Renal cortical epithelial cell (primary cell): Measurements from ENCODE around the gene DIAPH1. TPM values are rescaled to one million over a fixed set of nuclear protein-coding genes. Genes with fewer than 3 reads are reported as not detected.

ENCODE experiments used
- DNase-seq: peaks from one replicate; pipeline ENCODE4 v3.0.0-alpha.2; 2011; ENCODE audit warnings: low read depth
- total RNA-seq: library from RNA; depleted of rRNA; stranded (reverse); fragments of >200 nt; gene quantifications from 2 replicates; pipeline ENCODE4 v1.2.3, GENCODE V29; 2014

Gene DIAPH1
- total RNA-seq, 1 donor from 2014 or later, result 113 TPM

- no peak for DNase-seq
These were observed 112.2 kb downstream of the DIAPH1 start for GRCh38 chr5:141506381-141507155.

- no peak for DNase-seq
These were observed 114.6 kb downstream of the DIAPH1 start for GRCh38 chr5:141504216-141504615.

GRCh38 chr5:141503681-141504080 is 115.1 kb downstream of the DIAPH1 start:
- no peak for DNase-seq

- DNase-seq, result no peak
These were observed 117.0 kb downstream of the DIAPH1 start for GRCh38 chr5:141501761-141502160.

- DNase-seq, result no peak
These were observed 122.8 kb downstream of the DIAPH1 start for GRCh38 chr5:141496038-141496437.

- DNase-seq, result no peak
These were observed 123.4 kb downstream of the DIAPH1 start for GRCh38 chr5:141495453-141495811.

GRCh38 chr5:141494761-141495452 is 123.9 kb downstream of the DIAPH1 start:
- DNase-seq, result no peak

GRCh38 chr5:141493500-141494422 is 125.0 kb downstream of the DIAPH1 start:
- DNase-seq, result no peak

GRCh38 chr5:141492168-141492885 is 126.5 kb downstream of the DIAPH1 start:
- no peak for DNase-seq

- no peak for DNase-seq
These were observed 127.3 kb downstream of the DIAPH1 start for GRCh38 chr5:141491323-141492167.

- no peak for DNase-seq
These were observed 128.0 kb downstream of the DIAPH1 start for GRCh38 chr5:141490771-141491170.

- no peak for DNase-seq
These were observed 128.5 kb downstream of the DIAPH1 start for GRCh38 chr5:141490271-141490670.

GRCh38 chr5:141489841-141490240 is 129.0 kb downstream of the DIAPH1 start:
- DNase-seq, result no peak

- DNase-seq, result peak; percentile 26
These were observed 129.9 kb downstream of the DIAPH1 start, which contains the start of gene PCDHGC5 for GRCh38 chr5:141488591-141489561. Gene PCDHGC5, plus strand, starts transcription at chr5:141489081. Its CDS starts 160 bp downstream, at chr5:141489241.

GRCh38 chr5:141487131-141487530 is 131.7 kb downstream of the DIAPH1 start:
- no peak for DNase-seq

GRCh38 chr5:141486091-141486490 is 132.7 kb downstream of the DIAPH1 start:
- DNase-seq, result no peak

GRCh38 chr5:141485321-141486055 is 133.3 kb downstream of the DIAPH1 start:
- no peak for DNase-seq

- no peak for DNase-seq
These were observed 134.0 kb downstream of the DIAPH1 start, which contains the start of gene PCDHGC4 for GRCh38 chr5:141484641-141485311. Gene PCDHGC4, plus strand, starts transcription at chr5:141485030. Its CDS starts 144 bp downstream, at chr5:141485174.
